ENCODE data around the gene TENM4. TPM values are rescaled to one million over a fixed set of nuclear protein-coding genes. Genes with fewer than 3 reads are reported as not detected.

Gene TENM4
- total RNA-seq, 2 experiments from 2014 or later = not detected

DNA sequence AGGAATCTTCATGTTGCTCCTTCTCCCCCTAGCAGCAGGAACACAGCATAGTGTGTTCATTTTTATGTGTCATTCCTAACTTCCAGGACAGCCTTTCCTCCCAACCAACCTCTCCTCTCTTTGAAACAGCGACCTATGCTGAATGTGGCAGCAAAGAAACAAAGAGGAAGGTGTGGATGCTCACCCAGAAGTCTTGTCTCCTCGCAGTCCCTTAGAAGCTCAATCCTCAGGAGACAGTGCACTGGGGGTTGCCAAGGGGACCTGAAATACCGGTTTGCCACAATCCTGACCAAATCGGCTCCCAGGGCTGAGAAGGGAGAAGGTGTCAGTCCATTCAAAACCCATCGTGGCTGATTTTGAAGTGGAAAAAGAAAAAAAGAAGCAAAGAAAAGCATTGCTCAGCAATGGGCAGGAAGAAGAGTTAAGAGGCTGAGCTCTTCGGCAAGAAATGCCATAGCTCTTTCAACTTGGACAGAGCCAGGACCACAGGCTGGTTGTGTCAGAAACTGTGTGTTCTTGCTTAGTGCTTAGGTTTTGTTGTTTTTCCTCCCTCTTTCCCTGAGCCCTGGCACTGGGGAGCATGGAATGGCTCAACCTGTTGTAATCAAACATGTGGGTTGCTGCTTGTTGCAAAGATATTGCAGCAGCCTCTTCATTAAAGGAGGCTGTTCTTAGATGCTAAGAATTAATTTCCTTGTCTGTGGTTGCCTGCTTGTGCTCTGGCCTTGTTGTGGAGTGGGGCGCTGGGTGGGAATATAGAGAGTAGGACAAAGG, 30.4 kb upstream of the TENM4 start:
- H3K36me3 Mint-ChIP-seq (ENCODE audit: low read depth) = no peaks in the 10 kb centered on the region
- TF ChIP-seq CTCF (IDR thresholded peaks at IDR 0.05) = no peak
- H3K27ac Mint-ChIP-seq = no peak overlapping the region
- H3K4me1 Mint-ChIP-seq (ENCODE audit: low read depth) = no peaks in the 10 kb centered on the region
- H3K4me3 Mint-ChIP-seq = no peak overlapping the region
- no peak for DNase-seq
- CTCF ChIA-PET = no interaction called here
- POLR2A ChIA-PET = no interaction called here
- H3K27me3 Mint-ChIP-seq = peaks cover 3% of the 10 kb centered on the region
- peaks cover 2% of the 10 kb centered on the region for H3K9me3 Mint-ChIP-seq
- no peak for ATAC-seq
- intact Hi-C loops (cut with micrococcal nuclease) = no loop called here

GRCh38 chr11:79470161-79470560, 29.3 kb upstream of the TENM4 start:
- Mint-ChIP-seq H3K27me3 (peaks cover 4% of the 10 kb centered on the region), H3K4me3 (no peak overlapping the region), H3K4me1 (ENCODE audit: low read depth) (no peaks in the 10 kb centered on the region), H3K36me3 (ENCODE audit: low read depth) (no peaks in the 10 kb centered on the region), H3K27ac (no peak overlapping the region), H3K9me3 (no peaks in the 10 kb centered on the region)
- ChIA-PET POLR2A (no interaction called here), CTCF (no interaction called here)
- no peak for TF ChIP-seq CTCF (IDR thresholded peaks at IDR 0.05)
- intact Hi-C loops (cut with micrococcal nuclease) = no loop called here
- no peak for ATAC-seq
- no peak for DNase-seq

GRCh38 chr11:79467761-79468160, 26.9 kb upstream of the TENM4 start:
- Mint-ChIP-seq H3K4me1 (ENCODE audit: low read depth) (no peaks in the 10 kb centered on the region), H3K27me3 (peaks cover 5% of the 10 kb centered on the region), H3K36me3 (ENCODE audit: low read depth) (no peaks in the 10 kb centered on the region), H3K27ac (no peak overlapping the region), H3K4me3 (no peak overlapping the region), H3K9me3 (no peaks in the 10 kb centered on the region)
- no peak for DNase-seq
- TF ChIP-seq CTCF (IDR thresholded peaks at IDR 0.05) = no peak
- ATAC-seq = no peak
- POLR2A ChIA-PET = no interaction called here
- intact Hi-C loops (cut with micrococcal nuclease) = no loop called here
- CTCF ChIA-PET = no interaction called here

- ATAC-seq (no peak), DNase-seq (no peak)
- Mint-ChIP-seq H3K4me1 (ENCODE audit: low read depth) (no peaks in the 10 kb centered on the region), H3K27ac (no peak overlapping the region), H3K36me3 (ENCODE audit: low read depth) (no peaks in the 10 kb centered on the region), H3K9me3 (no peaks in the 10 kb centered on the region), H3K27me3 (peaks cover 5% of the 10 kb centered on the region), H3K4me3 (no peak overlapping the region)
- ChIA-PET CTCF (no interaction called here), POLR2A (no interaction called here)
- intact Hi-C loops (cut with micrococcal nuclease) = no loop called here
- TF ChIP-seq CTCF (IDR thresholded peaks at IDR 0.05) = no peak
Measured at GRCh38 chr11:79466411-79466810, 25.6 kb upstream of the TENM4 start.

DNA sequence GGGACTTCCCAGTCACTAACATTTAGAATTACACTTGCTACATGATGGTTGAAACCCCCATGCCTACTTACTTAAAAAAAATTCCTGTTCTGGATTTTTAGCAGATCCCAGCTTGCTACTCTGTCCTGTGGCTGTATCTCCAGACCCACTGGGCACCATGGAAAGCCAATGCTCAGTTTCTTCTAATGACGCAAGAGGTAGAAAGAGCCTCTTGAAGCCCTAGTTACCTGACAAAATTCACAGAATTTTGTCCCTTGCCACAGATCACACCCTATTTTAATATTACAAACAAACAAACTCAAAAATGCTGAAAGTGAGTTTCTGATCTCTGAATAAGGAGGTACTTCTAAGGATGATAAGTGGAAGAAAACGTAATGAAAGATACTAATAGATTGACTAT, 24.3 kb upstream of the TENM4 start:
- H3K27ac Mint-ChIP-seq = no peak overlapping the region
- ChIA-PET POLR2A (no interaction called here), CTCF (no interaction called here)
- no peaks in the 10 kb centered on the region for H3K9me3 Mint-ChIP-seq
- H3K36me3 Mint-ChIP-seq (ENCODE audit: low read depth) = no peaks in the 10 kb centered on the region
- DNase-seq (no peak), ATAC-seq (no peak)
- no peak overlapping the region for H3K4me3 Mint-ChIP-seq
- peaks cover 5% of the 10 kb centered on the region for H3K27me3 Mint-ChIP-seq
- TF ChIP-seq CTCF (IDR thresholded peaks at IDR 0.05) = no peak
- H3K4me1 Mint-ChIP-seq (ENCODE audit: low read depth) = no peaks in the 10 kb centered on the region
- intact Hi-C loops (cut with micrococcal nuclease) = no loop called here

All from activated CD8-positive, alpha-beta T cell treated with anti-CD3 and anti-CD28 coated beads for 36 hours (primary cell).